ENCODE data around the gene KBTBD7.

The KBTBD7 gene

GRCh38 chr13:41162151-41162550, 32.2 kb downstream of the KBTBD7 start:
- POLR2A ChIA-PET: no interaction called here
- Histone ChIP-seq H3K36me3 (ENCODE audit: control insufficient read depth in 2 of 2, insufficient read depth in 1 of 2, low read length in 2 of 2) (peaks cover 0 to 2% of the 10 kb centered on the region in 2 experiments; a peak in 1 of 3 replicates), H3K9me3 (ENCODE audit: control insufficient read depth, insufficient read depth, low read depth, low read length) (no peaks in the 10 kb centered on the region), H3K27ac (ENCODE audit: extremely low read depth, low read depth, low read length) (no peak overlapping the region), H3K4me3 (ENCODE audit: low read depth, low read length) (no peak overlapping the region), H3K4me1 (ENCODE audit: control insufficient read depth, insufficient read depth, low read length) (no peaks in the 10 kb centered on the region)
- no peak for TF ChIP-seq SP3 (tag by site-specific recombination; IDR thresholded peaks at IDR 0.05)
- CTCF ChIA-PET: interaction anchor here (1.1 kb wide), 1 partner anchor 65 kb away, joined by 3 read pairs; no protein-coding TSS in a partner anchor

GRCh38 chr13:41159174-41159573, 35.2 kb downstream of the KBTBD7 start:
- no peaks in the 10 kb centered on the region for H3K9me3 ChIP-seq (ENCODE audit: control insufficient read depth, insufficient read depth, low read depth, low read length)
- CTCF ChIA-PET: interaction anchor here (0.6 to 0.7 kb wide), 2 partner anchors 16 to 85 kb away, joined by 3 read pairs; no protein-coding TSS in a partner anchor

GRCh38 chr13:41157048-41157717, 37.2 kb downstream of the KBTBD7 start:
- H3K9me3 ChIP-seq (ENCODE audit: control insufficient read depth, insufficient read depth, low read depth, low read length): no peaks in the 10 kb centered on the region
- H3K27ac ChIP-seq (ENCODE audit: extremely low read depth, low read depth, low read length): no peak overlapping the region
- CTCF ChIA-PET: no interaction called here
- POLR2A ChIA-PET: no interaction called here
- H3K4me1 ChIP-seq (ENCODE audit: control insufficient read depth, insufficient read depth, low read length): no peaks in the 10 kb centered on the region
- no peaks in the 10 kb centered on the region for H3K36me3 ChIP-seq (ENCODE audit: control insufficient read depth in 2 of 2, insufficient read depth in 1 of 2, low read length in 2 of 2)
- H3K4me3 ChIP-seq (ENCODE audit: low read depth, low read length): no peak overlapping the region
- TF ChIP-seq SETDB1 (IDR thresholded peaks at IDR 0.05; ENCODE audit: insufficient read length, low read length) (no peak), GLI2 (tag by site-specific recombination; IDR thresholded peaks at IDR 0.05; ENCODE audit: borderline replicate concordance, low read depth) (no peak), ZBTB8A (tag by site-specific recombination; IDR thresholded peaks at IDR 0.05) (no peak), KLF9 (tag by site-specific recombination; IDR thresholded peaks at IDR 0.05; ENCODE audit: low read depth) (no peak), ZNF621 (tag by site-specific recombination; IDR thresholded peaks at IDR 0.05) (no peak), ZNF558 (tag by site-specific recombination; IDR thresholded peaks at IDR 0.05) (no peak), ZNF610 (tag by site-specific recombination; IDR thresholded peaks at IDR 0.05; ENCODE audit: borderline replicate concordance) (no peak), ZNF510 (tag by site-specific recombination; IDR thresholded peaks at IDR 0.05; ENCODE audit: insufficient replicate concordance) (no peak), ZFHX2 (tag by site-specific recombination; conservative IDR thresholded peaks at IDR 0.05) (no peak), ZNF514 (tag by site-specific recombination; IDR thresholded peaks at IDR 0.05) (no peak), SCRT1 (tag by site-specific recombination; IDR thresholded peaks at IDR 0.05; ENCODE audit: borderline replicate concordance) (no peak), ZNF37A (tag by site-specific recombination; IDR thresholded peaks at IDR 0.05) (no peak), ZNF645 (tag by site-specific recombination; IDR thresholded peaks at IDR 0.05) (no peak), ZBTB6 (tag by site-specific recombination; IDR thresholded peaks at IDR 0.05) (no peak), ZNF211 (tag by site-specific recombination; IDR thresholded peaks at IDR 0.05; ENCODE audit: low read depth) (no peak), PATZ1 (tag by site-specific recombination; IDR thresholded peaks at IDR 0.05) (no peak)

More at GRCh38 chr13:41159174-41159573, 35.2 kb downstream of the KBTBD7 start:
- POLR2A ChIA-PET: no interaction called here
- peaks cover 0 to 2% of the 10 kb centered on the region in 2 experiments; a peak in 1 of 3 replicates for H3K36me3 ChIP-seq (ENCODE audit: control insufficient read depth in 2 of 2, insufficient read depth in 1 of 2, low read length in 2 of 2)
- no peak overlapping the region for H3K27ac ChIP-seq (ENCODE audit: extremely low read depth, low read depth, low read length)
- TF ChIP-seq ZNF830 (tag by site-specific recombination; IDR thresholded peaks at IDR 0.05; ENCODE audit: low read depth): no peak
- TF ChIP-seq ZNF701 (tag by site-specific recombination; IDR thresholded peaks at IDR 0.05): no peak
- TF ChIP-seq ZBTB10 (tag by site-specific recombination; IDR thresholded peaks at IDR 0.05): no peak
- no peak for TF ChIP-seq HOXD13 (CRISPR knock-in tag; IDR thresholded peaks at IDR 0.05; ENCODE audit: borderline replicate concordance)
- no peak for TF ChIP-seq GLIS2 (tag by site-specific recombination; IDR thresholded peaks at IDR 0.05)
- no peak for TF ChIP-seq ZNF792 (tag by site-specific recombination; IDR thresholded peaks at IDR 0.05)
- no peak for TF ChIP-seq ZNF202 (tag by site-specific recombination; IDR thresholded peaks at IDR 0.05; ENCODE audit: borderline replicate concordance)
- no peak for TF ChIP-seq ZFHX2 (tag by site-specific recombination; conservative IDR thresholded peaks at IDR 0.05)
- TF ChIP-seq ZNF426 (tag by site-specific recombination; IDR thresholded peaks at IDR 0.05): no peak
- TF ChIP-seq ZNF664 (tag by site-specific recombination; IDR thresholded peaks at IDR 0.05): no peak
- H3K4me1 ChIP-seq (ENCODE audit: control insufficient read depth, insufficient read depth, low read length): no peaks in the 10 kb centered on the region
- no peak overlapping the region for H3K4me3 ChIP-seq (ENCODE audit: low read depth, low read length)

All from HEK293 (cell line).